Measurements from ENCODE around the gene WDR5.

The WDR5 gene

GRCh38 chr9:134189470-134190231, 53.8 kb downstream of the WDR5 start:
- DNase-seq (ENCODE audit: low read depth) = no peak

GRCh38 chr9:134190232-134191121, 54.6 kb downstream of the WDR5 start:
- DNase-seq (ENCODE audit: low read depth) = no peak

- no peak for DNase-seq (ENCODE audit: low read depth)
These were observed 55.8 kb downstream of the WDR5 start for GRCh38 chr9:134191455-134192209.

- no peak for DNase-seq (ENCODE audit: low read depth)
These were observed 56.5 kb downstream of the WDR5 start for GRCh38 chr9:134192311-134192950.

- no peak for DNase-seq (ENCODE audit: low read depth)
These were observed 57.3 kb downstream of the WDR5 start for GRCh38 chr9:134192951-134193731.

GRCh38 chr9:134193912-134194535, 58.1 kb downstream of the WDR5 start:
- no peak for DNase-seq (ENCODE audit: low read depth)

- no peak for DNase-seq (ENCODE audit: low read depth)
These were observed 59.7 kb downstream of the WDR5 start for GRCh38 chr9:134195558-134195957.

- no peak for DNase-seq (ENCODE audit: low read depth)
These were observed 61.0 kb downstream of the WDR5 start for GRCh38 chr9:134196911-134197310.

GRCh38 chr9:134198791-134199190, 62.9 kb downstream of the WDR5 start:
- no peak for DNase-seq (ENCODE audit: low read depth)

GRCh38 chr9:134200730-134201129, 64.8 kb downstream of the WDR5 start:
- no peak for DNase-seq (ENCODE audit: low read depth)

- DNase-seq (ENCODE audit: low read depth) = no peak
These were observed 67.3 kb downstream of the WDR5 start for GRCh38 chr9:134203224-134203623.

GRCh38 chr9:134204041-134204440, 68.2 kb downstream of the WDR5 start:
- DNase-seq (ENCODE audit: low read depth) = no peak

GRCh38 chr9:134204991-134205578, 69.2 kb downstream of the WDR5 start:
- no peak for DNase-seq (ENCODE audit: low read depth)

- DNase-seq (ENCODE audit: low read depth) = no peak
These were observed 69.9 kb downstream of the WDR5 start for GRCh38 chr9:134205672-134206310.

- DNase-seq (ENCODE audit: low read depth) = no peak
These were observed 70.7 kb downstream of the WDR5 start for GRCh38 chr9:134206311-134207300.

GRCh38 chr9:134208310-134208841, 72.5 kb downstream of the WDR5 start:
- no peak for DNase-seq (ENCODE audit: low read depth)

- DNase-seq (ENCODE audit: low read depth) = no peak
These were observed 73.3 kb downstream of the WDR5 start for GRCh38 chr9:134208981-134209725.

All from CMK (cell line).